ENCODE results near the gene SLC35D3. TPM values are rescaled to one million over a fixed set of nuclear protein-coding genes. Genes with fewer than 3 reads are reported as not detected.

SLC35D3 gene
- polyA plus RNA-seq, 1 experiment: not detected

- H3K27ac ChIP-seq (ENCODE audit: low read depth, low read length): no peak overlapping the region
- DNase-seq (ENCODE audit: low read depth, low spot score): no peak
- peaks cover 4% of the 10 kb centered on the region for H3K27me3 ChIP-seq (ENCODE audit: control insufficient read depth, insufficient read depth, low read length)
- CTCF ChIA-PET: no interaction called here
- POLR2A ChIA-PET: no interaction called here
- no peaks in the 10 kb centered on the region for H3K9me3 ChIP-seq (ENCODE audit: control insufficient read depth, insufficient read depth, low read length)
- TF ChIP-seq, protein P1, sequence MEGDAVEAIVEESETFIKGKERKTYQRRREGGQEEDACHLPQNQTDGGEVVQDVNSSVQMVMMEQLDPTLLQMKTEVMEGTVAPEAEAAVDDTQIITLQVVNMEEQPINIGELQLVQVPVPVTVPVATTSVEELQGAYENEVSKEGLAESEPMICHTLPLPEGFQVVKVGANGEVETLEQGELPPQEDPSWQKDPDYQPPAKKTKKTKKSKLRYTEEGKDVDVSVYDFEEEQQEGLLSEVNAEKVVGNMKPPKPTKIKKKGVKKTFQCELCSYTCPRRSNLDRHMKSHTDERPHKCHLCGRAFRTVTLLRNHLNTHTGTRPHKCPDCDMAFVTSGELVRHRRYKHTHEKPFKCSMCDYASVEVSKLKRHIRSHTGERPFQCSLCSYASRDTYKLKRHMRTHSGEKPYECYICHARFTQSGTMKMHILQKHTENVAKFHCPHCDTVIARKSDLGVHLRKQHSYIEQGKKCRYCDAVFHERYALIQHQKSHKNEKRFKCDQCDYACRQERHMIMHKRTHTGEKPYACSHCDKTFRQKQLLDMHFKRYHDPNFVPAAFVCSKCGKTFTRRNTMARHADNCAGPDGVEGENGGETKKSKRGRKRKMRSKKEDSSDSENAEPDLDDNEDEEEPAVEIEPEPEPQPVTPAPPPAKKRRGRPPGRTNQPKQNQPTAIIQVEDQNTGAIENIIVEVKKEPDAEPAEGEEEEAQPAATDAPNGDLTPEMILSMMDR (IDR thresholded peaks at IDR 0.05; ENCODE audit: low read depth, low read length): no peak
- H3K4me3 ChIP-seq (ENCODE audit: low read depth, low read length): no peak overlapping the region
These were observed 7.2 kb upstream of the SLC35D3 start for GRCh38 chr6:136914947-136915346.

DNA sequence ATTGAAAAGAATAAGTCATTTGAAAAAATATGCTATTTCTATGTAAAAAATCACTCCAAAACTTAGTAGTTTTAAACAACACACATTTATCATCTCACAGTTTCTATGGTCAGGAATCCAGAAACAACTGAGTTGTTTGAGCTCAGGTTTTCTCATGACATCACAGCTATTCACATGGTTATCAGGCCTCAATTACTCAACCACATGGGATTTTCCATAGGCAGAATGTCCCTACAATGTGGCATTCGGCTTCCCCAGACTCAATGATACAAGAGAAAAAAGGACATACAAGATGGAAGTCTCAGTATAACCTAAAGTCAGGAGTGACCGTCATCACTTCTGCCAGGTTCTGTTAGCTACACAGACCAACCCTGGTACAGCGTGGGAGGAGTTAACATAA is 3.4 kb upstream of the SLC35D3 start:
- no peak for DNase-seq (ENCODE audit: low read depth, low spot score)
- ChIA-PET POLR2A (no interaction called here), CTCF (interaction anchor here (1.8 kb wide), 1 partner anchor 73 kb away, joined by 5 read pairs; no protein-coding TSS in a partner anchor)
- TF ChIP-seq, protein P1 (IDR thresholded peaks at IDR 0.05; ENCODE audit: low read depth, low read length): no peak
- H3K27me3 ChIP-seq (ENCODE audit: control insufficient read depth, insufficient read depth, low read length): peaks cover 38% of the 10 kb centered on the region
- peaks cover 7% of the 10 kb centered on the region; the same call in 1 of the 2 replicates for H3K9me3 ChIP-seq (ENCODE audit: control insufficient read depth, insufficient read depth, low read length)
- H3K27ac ChIP-seq (ENCODE audit: low read depth, low read length): no peak overlapping the region
- no peak overlapping the region for H3K4me3 ChIP-seq (ENCODE audit: low read depth, low read length)

- Histone ChIP-seq H3K27ac (ENCODE audit: low read depth, low read length) (no peak overlapping the region), H3K4me3 (ENCODE audit: low read depth, low read length) (no peak overlapping the region), H3K27me3 (ENCODE audit: control insufficient read depth, insufficient read depth, low read length) (peaks cover 45% of the 10 kb centered on the region), H3K9me3 (ENCODE audit: control insufficient read depth, insufficient read depth, low read length) (peaks cover 13% of the 10 kb centered on the region; the same call in 1 of the 2 replicates)
- CTCF ChIA-PET: interaction anchor here (1.8 kb wide), 1 partner anchor 75 kb away, joined by 5 read pairs; no protein-coding TSS in a partner anchor
- POLR2A ChIA-PET: no interaction called here
- no peak for DNase-seq (ENCODE audit: low read depth, low spot score)
- TF ChIP-seq, protein P1 (IDR thresholded peaks at IDR 0.05; ENCODE audit: low read depth, low read length): no peak
These were observed 1.9 kb upstream of the SLC35D3 start for GRCh38 chr6:136920216-136920615.

GRCh38 chr6:136920671-136921380 is 1.3 kb upstream of the SLC35D3 start:
- H3K9me3 ChIP-seq (ENCODE audit: control insufficient read depth, insufficient read depth, low read length): peaks cover 13% of the 10 kb centered on the region; the same call in 1 of the 2 replicates
- TF ChIP-seq, protein P1 (IDR thresholded peaks at IDR 0.05; ENCODE audit: low read depth, low read length): no peak
- peaks cover 48% of the 10 kb centered on the region for H3K27me3 ChIP-seq (ENCODE audit: control insufficient read depth, insufficient read depth, low read length)
- no peak overlapping the region for H3K27ac ChIP-seq (ENCODE audit: low read depth, low read length)
- CTCF ChIA-PET: interaction anchor here (1.4 to 1.7 kb wide), 2 partner anchors 98 to 276 kb away, joined by 4 to 5 read pairs; no protein-coding TSS in a partner anchor
- peak overlapping the region; percentile 54 for H3K4me3 ChIP-seq (ENCODE audit: low read depth, low read length)
- no peak for DNase-seq (ENCODE audit: low read depth, low spot score)
- POLR2A ChIA-PET: no interaction called here

DNA sequence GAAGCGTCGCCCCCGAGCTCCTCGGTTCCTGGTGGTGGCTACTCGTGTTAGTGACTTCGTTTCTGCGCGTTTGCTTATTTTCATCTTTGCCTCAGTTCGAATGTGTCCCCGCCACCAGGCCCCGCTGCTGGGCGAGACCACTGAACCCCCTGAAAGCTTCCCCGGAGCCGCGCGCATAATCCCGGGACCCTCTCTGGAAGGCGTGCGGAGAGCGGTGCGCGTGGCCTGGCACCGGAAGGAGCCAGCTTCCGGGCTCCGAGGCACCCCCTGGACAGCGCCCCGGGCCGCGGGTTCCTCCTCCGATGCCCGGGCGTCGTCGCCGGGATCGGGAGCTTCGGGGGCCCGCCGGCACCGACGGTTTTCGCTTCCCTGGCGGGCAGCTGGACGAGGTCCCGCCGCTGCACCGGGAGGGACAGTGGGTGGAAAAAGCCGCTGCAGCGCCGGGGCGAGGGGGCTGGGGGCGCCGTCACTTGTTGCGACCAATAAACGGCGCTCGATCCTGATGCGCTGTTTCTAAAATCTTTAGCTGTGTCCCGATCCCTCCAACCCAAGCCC is 643 bp upstream of the SLC35D3 start:
- ChIA-PET POLR2A (no interaction called here), CTCF (interaction anchor here (0.7 to 1.7 kb wide), 4 partner anchors 15 to 277 kb away, joined by 3 to 5 read pairs (median 4); no protein-coding TSS in a partner anchor)
- Histone ChIP-seq H3K27ac (ENCODE audit: low read depth, low read length) (no peak overlapping the region), H3K9me3 (ENCODE audit: control insufficient read depth, insufficient read depth, low read length) (peaks cover 13% of the 10 kb centered on the region; the same call in 1 of the 2 replicates), H3K4me3 (ENCODE audit: low read depth, low read length) (peak overlapping the region; percentile 54), H3K27me3 (ENCODE audit: control insufficient read depth, insufficient read depth, low read length) (peaks cover 48% of the 10 kb centered on the region)
- DNase-seq (ENCODE audit: low read depth, low spot score): no peak
- TF ChIP-seq, protein P1 (IDR thresholded peaks at IDR 0.05; ENCODE audit: low read depth, low read length): no peak
